HG02642 (cell line): ENCODE measurements around the gene DHX38.

Experiments used
- ATAC-seq: cut with Tn5 transposase; IDR thresholded peaks from one replicate; pipeline ENCODE4 v1.9.1; 2021; ENCODE audit warnings: mild to moderate bottlenecking; ENCODE audit not compliant: unreplicated experiment, poor library complexity

The DHX38 gene

DNA sequence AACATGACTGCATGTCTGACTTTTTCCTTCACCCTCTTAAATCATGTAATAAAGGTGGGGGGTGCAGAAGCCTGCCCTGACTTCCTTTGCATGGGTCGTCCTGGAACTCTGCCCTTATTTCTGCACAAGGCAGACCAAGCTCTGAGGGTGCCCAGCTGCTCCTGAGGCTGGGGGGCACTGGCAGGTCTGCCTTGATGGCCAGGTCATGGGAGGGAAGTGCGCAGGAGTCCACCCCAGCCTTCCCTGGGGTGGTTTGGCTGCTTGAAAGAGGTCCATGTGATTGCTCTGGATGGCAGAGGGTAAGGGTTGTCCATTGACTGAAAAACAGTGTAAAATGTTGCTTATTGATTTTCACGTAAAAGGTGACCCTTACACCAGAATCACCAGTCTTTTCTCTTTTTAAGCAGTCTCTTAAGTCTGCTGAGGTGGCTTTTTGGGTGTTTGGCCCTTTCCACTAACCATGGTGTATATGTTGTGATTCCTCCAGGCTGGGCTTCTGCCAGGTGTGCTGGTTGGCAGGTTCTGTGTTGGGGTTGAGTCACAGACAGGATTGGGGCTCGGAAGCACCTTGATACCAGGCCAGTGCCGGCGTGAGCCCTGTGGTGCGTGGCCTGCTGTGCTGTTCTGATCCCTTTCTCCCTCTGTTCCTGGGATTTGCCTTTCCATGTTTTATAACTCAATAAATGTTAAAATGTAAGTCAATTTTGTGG is 19.4 kb downstream of the DHX38 start:
- ATAC-seq = no peak

DNA sequence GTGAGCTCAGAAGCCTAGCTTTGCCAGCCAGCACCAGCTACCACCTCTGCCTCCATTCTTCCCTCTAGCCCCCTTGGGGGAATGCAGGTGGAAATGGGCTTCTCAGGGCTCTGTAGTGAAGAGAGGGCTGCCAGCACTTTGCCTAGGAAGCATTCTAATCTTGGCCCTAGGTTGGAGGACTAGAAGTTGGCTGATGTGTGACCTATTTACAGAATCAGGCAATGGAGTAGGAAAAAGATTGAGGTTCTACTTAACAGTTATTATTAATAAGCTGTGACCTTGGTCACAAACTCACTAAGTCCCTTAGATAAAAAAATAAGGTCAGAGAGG is 19.9 kb downstream of the DHX38 start:
- ATAC-seq = no peak

DNA sequence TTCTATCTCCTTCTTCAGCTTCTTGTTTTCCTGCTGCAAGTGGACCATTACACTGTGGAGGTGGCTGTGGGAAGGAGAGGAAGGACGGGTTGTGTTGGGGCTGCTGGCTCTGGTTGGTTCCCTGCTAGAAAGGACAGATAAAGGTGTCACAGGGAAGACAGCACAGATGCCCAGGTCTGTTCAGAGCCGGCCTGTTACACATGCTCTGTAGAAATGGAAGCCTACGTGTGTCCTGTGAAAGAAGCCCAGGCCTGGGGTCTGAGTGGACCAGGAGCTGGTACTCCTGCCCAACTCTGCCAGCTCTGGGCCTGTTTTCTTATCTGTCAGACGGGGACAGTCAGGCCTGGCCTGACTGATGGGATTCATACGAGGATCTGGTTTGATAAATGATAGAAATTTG is 26.4 kb downstream of the DHX38 start:
- no peak for ATAC-seq

DNA sequence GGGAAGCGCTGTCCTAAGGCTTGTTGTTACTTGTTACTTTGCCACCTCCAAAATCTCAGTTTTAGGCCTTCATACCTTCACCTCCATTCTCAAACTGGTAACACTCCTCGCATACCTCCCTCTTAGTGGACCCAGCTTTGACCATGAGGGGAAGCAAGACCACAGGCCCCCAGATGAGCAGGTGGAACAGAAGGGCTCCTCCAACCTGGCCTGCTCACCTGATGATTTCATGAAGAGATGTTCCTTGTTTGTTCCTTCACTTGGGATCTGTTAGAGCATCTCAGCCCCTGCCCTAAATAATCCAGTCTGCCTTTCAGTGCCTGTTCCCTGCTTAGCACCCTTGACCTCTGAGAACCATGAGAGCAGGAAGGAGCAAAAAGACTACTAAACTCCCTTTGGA is 28.7 kb downstream of the DHX38 start:
- no peak for ATAC-seq

DNA sequence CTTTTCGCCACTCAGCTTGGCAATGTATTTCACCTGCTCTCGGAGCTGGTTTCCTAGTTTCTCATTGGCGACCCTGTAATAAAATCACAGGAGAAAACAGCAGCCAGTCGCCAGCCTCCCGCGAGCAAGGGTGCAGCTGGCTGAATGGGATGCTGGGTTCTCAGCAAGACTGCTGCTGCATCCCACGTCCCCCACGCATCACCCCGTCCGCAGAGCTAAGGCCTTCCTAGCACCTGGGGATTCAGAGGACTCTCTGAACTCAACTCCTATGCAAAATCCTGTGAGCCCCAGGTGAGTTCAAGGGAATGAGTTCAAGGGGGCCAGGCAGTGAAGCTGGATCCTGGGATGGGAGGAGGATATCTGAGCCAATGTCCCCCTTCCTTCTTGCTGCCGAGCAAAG is 29.3 kb downstream of the DHX38 start:
- ATAC-seq = no peak

DNA sequence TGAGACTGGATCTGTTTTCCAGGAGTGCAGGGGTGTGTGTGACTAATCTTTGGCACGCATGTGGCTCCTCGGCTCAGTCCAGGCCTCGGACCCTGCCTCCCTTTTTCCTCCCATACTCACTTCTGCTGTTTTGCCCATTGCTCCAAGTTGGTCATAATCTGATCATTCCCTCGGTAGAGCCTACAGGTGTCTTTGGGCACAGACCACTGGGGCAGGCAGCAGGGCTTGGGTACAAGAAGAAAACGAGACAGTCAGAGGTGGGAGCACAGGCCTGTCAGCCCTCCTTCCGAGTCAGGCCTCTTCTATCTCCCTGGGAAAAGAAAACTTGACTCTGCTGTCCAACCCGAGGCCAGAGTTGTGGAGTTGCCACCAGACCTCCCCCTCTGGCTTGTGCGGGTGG is 29.8 kb downstream of the DHX38 start:
- no peak for ATAC-seq

DNA sequence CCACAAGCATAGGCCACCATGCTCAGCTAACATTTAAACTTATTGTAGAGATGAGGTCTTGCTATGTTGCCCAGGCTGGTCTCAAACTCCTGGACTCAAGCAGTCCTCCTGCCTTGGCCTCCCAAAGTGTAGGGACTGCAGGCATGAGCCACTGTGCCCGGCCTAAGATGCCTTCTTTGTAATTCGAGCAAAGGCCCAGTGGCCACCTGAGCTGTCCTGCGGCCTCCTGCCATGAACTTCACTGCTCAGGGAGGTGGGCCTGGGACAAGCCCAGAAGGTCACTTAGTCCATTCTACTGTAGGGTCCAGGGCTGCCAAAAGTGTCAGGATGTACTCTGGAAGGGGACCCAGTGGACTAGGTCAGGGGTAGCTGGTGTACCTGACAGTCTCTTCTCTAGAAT is 30.5 kb downstream of the DHX38 start:
- no peak for ATAC-seq

DNA sequence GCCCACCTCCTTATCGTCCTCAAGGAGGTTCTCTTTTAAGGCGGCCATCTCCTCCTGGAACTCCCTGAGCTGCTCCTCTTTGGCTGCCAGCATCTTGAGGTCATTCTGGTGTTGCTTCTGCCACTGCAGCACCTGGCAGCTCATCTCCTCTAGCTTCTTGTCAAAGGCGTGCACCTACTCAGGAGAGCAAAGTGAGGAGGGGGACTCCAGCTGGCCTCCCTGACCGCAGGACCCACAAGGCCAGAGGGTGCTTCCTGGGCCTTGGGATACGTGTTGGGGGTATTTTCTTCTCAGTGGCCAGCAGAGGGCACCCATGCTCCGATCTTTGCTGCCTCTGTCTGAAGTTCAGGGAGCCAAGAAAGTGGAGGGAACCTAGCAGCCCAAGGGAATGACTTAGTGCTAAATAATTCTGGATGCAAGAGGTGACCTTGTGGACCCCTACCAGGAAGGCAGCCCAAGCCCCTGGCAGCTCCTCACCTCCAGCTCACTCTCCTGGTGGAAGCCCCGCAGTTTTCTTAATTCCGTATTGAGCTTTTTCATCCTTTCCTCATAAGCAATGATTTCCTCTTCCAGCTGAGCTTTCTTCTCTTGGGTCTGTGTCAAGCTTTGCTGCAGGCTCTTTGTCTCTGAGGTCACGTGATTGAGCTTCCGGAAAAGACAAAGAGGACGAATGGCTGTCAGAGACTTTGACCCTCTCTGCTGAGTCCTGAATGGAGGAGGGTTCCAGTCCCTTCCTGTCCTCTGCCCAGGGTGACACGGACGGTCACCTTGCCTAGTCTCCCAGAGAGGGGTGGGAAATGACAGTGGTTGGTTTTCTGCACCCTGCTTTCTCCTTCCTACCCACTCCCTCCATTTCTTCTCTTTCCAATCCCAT is 31.4 kb downstream of the DHX38 start:
- peak; percentile 72 for ATAC-seq

DNA sequence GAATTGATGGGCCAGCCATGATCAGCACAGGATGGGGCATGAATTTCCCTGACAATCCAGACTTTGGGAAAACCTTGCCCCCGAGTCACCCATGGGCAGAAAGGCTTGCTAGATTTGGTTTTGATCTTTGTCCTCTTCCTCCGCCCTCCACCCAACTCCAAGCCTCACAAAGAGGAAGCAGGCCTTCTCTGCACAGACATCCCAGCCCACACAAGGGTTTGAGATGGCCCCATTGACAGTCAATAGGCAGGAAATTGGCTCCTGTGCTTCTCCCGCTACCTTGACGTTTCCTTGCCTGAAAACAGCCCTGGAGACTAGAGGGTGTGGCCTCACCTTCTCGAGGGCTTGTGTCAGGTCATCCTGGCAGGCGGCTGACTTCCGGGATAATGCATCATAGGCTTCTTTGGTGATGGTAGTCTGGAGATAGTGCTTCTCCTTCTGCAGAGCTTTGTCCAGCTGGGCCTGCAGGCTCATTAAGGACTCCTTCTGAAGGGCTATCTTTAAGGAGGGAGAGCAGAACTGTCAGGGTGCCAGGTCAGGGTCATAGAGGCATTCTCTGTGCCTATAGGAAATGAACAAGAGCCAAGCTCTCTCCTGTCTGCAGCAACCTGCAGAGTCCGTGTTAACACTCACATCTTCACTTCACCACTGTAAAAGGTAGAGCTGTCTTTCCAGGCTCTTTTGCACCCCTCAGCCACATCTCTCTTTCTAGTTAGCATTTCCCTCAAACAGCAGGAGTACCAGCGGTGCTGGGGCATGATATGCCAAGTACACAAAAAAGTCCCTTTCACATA is 32.2 kb downstream of the DHX38 start:
- ATAC-seq = no peak

DNA sequence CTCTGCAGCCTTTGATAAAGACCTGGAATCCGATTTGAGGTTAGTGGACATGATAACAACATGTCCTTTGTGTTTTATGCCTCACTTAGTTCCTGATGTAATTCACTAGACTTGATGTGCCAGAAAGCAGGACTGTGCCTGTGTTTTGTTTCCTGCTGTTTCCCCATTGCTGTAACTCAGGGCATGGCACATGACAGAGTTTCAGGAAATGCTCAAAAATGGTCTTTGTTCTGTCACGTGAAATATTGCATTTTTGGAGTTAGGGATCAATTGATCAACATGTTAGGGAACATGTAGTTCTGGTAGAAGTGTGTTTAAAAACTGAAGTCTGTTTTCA is 32.8 kb downstream of the DHX38 start:
- no peak for ATAC-seq

DNA sequence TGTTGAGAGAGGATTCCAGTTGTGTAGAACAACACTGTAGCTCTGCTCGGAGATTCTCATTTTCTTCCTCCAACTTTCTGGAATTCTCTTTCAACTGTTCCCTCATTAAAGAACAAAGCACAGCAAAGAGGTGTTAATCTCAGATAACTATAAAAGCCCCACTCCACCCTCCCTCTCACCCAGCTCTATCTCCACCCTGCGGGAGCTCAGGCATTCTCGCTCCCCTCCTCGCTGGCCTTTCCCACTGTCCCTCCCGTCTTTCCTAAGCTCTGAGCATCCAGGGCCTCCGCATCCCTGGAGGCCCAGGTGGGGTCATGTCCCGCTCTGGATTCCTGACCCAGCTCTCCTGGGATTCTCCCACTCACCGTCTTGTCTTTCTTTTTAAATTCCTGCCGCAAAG is 35.1 kb downstream of the DHX38 start:
- ATAC-seq = no peak

DNA sequence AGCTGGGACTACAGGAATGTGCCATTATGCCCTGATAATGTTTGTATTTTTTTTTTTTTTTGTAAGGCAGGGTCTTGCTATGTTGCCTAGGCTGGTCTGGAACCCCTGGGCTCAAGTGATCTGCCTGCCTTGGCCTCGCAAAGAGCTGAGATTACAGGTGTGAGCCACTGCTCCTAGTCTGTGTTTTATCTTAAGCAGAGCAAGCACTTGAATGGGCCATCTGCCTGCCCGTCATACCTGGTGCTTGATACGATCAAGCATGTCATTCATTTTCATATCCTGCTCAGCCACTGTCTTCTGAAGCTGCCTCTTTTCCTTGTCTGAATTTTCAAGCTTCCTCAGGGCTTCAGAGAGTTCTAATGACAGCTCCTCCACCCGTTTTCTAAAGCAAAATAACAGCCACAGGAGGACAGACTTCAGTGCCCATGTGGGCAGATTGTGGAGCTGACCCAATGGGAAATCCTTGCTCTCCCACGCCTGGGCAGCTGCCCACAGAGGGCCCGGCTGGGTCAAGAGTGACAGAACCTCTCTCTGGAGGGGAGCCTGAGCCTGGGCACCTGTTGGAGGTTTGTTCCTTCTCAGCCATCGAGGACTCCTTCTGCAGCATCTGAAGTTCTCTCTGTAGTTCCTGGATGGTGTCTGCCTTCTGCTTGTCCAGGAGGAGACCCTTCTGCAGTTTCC is 36.5 kb downstream of the DHX38 start:
- ATAC-seq = no peak

DNA sequence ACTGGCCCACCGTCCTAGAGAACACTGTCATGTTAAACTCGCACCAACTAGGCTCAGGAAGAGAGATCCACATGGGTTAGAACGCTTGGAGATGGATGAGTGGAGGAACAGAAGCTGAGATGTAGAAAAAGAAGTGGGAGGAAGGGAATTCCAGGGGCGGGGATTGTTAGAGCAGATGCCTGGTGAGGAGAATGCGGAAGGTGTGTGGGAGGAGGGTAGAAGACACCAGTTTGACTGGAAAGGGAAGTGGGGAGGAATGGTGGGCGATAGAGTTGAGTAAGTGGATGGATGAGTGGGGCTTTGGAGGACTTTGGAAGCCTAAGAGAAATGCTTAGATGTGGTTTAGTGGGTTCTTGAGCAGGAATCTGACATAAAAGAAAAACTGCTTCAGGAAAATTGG is 37.4 kb downstream of the DHX38 start:
- no peak for ATAC-seq

DNA sequence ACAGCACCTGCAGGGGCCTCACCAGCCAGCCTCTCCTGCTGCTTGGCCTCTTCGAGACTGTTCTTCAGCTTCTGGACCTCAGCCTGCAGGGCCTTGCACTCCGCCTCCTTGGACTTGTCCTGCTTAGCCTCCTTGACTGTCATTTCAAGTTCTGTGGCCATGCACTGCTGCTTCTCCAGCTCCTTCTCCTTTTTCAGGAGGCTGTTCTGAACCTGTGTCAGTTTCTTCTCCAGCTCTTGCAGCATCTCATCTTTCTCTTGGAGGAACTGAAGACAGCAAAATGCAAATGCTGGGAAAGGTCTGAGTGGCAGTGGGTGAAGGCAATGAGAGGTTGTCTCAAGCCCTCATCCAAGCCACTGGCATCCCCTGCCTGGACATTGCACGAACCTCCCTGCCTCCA is 39.1 kb downstream of the DHX38 start:
- ATAC-seq = no peak

DNA sequence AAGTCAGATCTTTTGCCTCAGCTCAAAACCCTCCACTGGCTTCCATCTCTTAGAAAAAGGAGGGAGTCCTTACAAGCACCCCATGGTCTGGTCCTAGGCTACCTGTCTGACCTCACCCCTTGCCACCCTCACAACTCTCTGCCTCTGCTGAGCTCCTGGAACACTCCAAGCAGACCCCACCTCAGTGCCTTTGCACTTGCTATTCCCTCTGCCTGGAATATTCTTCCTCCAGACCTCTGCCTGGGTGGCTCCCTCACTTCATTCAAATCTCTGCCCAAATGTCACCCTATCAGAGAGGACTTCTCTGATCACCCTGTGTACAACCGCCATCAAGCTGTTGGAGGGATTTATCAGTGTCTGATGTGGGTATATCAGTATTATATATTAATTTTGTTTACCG is 40.9 kb downstream of the DHX38 start:
- ATAC-seq = no peak

DNA sequence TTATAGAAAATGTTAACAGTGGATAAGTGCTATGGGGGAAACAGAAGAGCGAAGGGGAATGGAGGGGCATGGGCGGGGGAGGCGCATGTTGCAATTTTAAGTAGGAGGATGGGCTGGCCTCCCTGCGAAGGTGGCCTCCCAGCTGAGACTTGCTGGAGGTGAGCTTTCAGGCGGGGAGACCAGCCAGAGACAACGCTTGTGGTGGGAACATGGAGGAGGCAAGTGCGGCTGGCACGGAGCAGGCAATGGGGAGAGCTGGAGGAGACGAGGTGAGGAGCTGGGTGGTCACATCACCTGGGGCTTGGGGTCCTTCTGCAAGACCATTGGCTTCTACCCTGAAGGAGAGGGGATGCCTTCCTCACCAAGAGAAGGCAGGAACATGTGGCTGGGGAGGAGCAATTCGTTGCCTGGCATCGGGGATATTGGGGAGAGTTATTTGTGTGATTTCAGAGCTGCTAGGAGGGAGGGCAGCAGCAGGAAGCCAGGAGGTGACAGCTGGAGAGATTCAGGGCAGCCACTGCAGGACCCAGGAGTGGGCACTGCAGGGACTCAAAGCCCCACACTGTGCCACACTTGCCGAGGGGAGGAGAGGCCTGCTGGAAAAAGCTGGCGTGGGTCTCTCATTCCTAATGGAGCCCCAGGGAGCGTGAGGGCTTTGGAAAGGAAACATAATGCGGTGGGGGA is 43.9 kb downstream of the DHX38 start:
- no peak for ATAC-seq

DNA sequence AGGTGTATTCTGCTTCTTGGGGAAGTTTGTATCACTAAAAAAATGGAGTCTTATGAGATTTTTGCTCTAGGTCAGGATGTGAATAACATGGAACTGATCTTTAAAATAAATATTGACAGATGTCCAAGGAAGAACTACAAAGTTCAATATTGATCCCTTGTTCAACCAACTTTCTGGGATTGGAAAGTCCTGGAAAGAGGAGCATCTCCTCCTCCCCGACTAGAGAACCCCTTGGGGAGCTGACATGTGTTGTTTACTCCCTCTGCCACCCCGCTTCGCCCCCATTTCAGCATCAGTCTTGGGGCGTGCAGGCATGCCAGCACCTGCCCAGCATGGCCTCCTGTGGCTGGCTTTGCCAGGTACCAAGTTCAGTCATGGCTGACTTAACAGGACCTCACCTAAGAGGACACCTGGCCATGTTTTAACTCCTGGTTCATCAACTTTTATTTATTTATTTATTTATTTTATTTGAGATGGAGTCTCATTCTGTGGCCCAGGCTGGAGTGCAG is 44.5 kb downstream of the DHX38 start:
- no peak for ATAC-seq

DNA sequence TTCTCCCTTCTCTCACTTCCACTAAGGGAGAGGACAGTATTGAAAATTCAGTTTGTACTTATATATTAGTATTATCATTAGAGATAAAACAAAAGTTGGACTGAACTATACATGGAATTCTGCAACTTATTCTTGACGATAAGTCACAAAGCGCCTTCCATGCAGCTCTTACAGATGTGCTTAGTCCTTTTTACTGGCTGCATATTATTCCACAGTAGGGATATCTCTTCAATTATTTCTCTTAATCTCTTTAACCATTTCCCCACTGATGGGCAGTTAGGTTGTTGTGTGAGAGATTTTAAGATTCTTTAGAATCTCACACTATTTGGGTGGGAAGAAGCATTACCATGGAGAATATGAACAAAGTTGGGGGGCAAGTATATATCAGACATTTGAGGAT is 46.3 kb downstream of the DHX38 start:
- ATAC-seq = no peak

DNA sequence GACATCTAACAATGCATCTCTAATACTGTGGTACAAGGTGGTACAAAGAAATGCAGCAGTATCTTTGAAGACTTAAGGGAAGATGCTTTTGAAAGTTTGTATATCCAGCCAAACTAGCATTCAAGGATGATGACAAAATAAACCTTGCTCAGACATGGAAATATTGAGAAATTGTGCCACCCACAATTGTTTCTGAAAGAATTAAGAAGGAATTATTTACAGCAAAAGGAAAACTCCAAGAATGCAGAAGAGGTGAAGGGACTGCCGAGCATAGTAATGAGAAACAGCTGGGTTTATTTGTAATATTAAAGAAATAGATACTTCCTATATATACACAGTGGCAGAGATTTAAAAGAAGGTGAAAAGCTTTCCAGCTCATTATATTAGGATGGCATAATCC is 48.8 kb downstream of the DHX38 start:
- ATAC-seq = no peak
